ENCODE data around the gene SPATA12.
A peak's percentile ranks its signal among the peaks of the same experiment; 100 is the strongest.

SPATA12 gene

DNA sequence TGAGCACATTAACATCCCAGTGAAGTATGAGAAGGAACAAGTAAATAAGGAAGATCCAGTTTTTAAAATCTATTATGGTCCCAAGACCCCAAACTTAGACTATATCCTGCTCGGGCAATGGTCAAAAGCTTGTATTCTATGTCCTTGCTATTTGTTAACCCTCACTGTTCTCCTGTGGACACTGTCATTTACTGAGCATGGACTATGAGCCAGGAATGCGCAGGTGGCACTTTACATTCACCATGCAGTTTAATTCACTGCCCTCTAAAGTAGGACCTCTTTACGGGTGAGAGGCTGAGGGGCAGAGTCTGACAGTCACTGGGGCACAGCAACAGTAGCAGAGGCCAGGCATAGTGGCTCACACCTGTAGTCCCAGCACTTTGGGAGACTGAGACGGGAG is 28.6 kb downstream of the SPATA12 start:
- peaks cover 13% of the 10 kb centered on the region for H3K4me1 ChIP-seq (ENCODE audit: control insufficient read depth, insufficient read depth, low read length)
- no peaks in the 10 kb centered on the region for H3K27me3 ChIP-seq (ENCODE audit: control insufficient read depth, insufficient read depth, low read length)
- no peak overlapping the region for H3K27ac ChIP-seq (ENCODE audit: low read depth, low read length)
- no peaks in the 10 kb centered on the region for H3K36me3 ChIP-seq (ENCODE audit: control insufficient read depth, insufficient read depth, low read length)
- H3K4me3 ChIP-seq (ENCODE audit: low read length) = no peak overlapping the region
- H3K9ac ChIP-seq (ENCODE audit: low read length) = no peak overlapping the region

DNA sequence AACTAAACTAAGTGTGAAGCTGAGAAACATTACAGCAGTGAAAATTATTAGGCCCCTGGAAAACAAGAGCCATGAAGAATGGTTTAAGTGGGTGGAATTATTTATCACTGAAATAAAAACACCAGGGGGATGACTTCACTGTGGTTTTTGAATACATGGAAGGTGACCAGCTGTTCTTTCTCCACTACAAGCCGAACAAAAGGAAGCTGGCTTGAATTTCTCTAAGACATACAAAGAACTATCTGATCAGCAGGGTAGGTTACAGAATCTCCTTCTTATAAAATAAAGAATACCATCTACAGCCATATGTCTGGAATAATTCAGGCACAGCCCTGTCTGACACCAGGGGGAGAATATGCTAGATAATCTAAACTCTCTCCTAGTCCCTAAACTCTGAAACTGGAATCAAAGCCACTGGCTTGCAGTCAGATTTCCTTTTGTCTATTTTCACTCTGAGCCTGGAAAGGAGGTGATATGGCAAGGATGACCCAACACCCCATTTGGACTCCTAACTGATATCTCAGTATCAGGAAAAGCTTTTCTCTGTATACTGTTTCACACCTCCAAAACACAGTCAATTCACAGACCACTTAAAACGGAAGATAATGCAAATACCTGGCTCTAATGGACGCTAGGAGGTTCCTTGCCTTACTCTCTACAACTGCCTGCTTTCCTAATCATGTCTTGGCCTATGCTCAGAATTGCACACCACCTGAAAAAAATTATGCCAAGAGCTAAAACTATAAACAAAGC is 31.2 kb downstream of the SPATA12 start:
- no peak overlapping the region for H3K4me3 ChIP-seq (ENCODE audit: low read length)
- H3K27ac ChIP-seq (ENCODE audit: low read depth, low read length) = peak overlapping the region; percentile 76
- no peaks in the 10 kb centered on the region for H3K27me3 ChIP-seq (ENCODE audit: control insufficient read depth, insufficient read depth, low read length)
- no peaks in the 10 kb centered on the region for H3K36me3 ChIP-seq (ENCODE audit: control insufficient read depth, insufficient read depth, low read length)
- H3K9ac ChIP-seq (ENCODE audit: low read length) = no peak overlapping the region
- peaks cover 15% of the 10 kb centered on the region for H3K4me1 ChIP-seq (ENCODE audit: control insufficient read depth, insufficient read depth, low read length)

DNA sequence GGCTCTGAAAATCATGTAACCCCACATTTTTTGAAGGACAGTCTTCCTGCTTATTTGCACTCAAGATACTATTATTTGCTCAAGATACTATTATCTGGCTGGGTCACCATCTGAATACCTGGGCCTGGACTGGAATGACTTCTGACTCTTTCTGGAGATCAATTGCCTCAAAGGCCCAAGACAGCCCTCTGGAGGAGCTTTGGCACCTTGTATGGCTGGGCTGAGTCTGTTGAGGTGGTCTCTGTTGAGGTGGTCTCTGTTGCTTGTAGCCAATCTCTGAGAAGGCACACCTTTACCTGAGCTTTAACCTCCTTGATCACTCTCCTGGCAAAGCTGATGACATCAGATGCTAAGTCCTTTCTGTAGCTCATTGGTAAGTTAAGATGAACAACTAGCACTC is 33.0 kb downstream of the SPATA12 start:
- no peaks in the 10 kb centered on the region for H3K36me3 ChIP-seq (ENCODE audit: control insufficient read depth, insufficient read depth, low read length)
- no peaks in the 10 kb centered on the region for H3K27me3 ChIP-seq (ENCODE audit: control insufficient read depth, insufficient read depth, low read length)
- no peak overlapping the region for H3K9ac ChIP-seq (ENCODE audit: low read length)
- no peak overlapping the region for H3K4me3 ChIP-seq (ENCODE audit: low read length)
- peaks cover 15% of the 10 kb centered on the region for H3K4me1 ChIP-seq (ENCODE audit: control insufficient read depth, insufficient read depth, low read length)
- H3K27ac ChIP-seq (ENCODE audit: low read depth, low read length) = no peak overlapping the region

DNA sequence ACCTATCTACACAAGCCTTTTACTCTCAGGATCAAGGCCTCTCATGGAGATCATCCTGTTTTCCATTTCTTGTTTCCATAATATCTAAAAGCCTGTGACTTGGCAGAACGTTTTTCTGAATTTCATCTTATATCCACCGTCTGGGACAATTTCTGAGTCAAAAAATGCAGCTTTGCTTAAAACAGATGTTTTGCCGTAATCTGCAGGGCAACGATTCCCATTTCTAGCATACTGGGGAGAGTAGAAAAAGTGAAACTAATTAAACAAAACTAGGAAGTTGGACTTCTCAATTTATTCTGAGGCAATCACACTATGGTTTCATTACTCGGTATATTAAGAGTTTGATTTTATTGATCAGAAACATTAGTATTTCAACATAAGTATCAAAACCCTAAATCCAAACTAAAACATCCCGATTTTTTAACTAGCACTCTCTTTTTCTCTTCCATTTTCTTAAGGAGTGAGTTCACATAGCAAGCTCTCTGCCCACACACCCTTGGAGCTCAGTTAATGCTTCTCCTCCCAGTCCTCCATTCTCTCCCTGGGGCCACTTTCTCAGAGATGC is 33.6 kb downstream of the SPATA12 start:
- Histone ChIP-seq H3K27me3 (ENCODE audit: control insufficient read depth, insufficient read depth, low read length) (no peaks in the 10 kb centered on the region), H3K4me3 (ENCODE audit: low read length) (no peak overlapping the region), H3K4me1 (ENCODE audit: control insufficient read depth, insufficient read depth, low read length) (peaks cover 15% of the 10 kb centered on the region), H3K27ac (ENCODE audit: low read depth, low read length) (no peak overlapping the region), H3K36me3 (ENCODE audit: control insufficient read depth, insufficient read depth, low read length) (no peaks in the 10 kb centered on the region), H3K9ac (ENCODE audit: low read length) (no peak overlapping the region)

DNA sequence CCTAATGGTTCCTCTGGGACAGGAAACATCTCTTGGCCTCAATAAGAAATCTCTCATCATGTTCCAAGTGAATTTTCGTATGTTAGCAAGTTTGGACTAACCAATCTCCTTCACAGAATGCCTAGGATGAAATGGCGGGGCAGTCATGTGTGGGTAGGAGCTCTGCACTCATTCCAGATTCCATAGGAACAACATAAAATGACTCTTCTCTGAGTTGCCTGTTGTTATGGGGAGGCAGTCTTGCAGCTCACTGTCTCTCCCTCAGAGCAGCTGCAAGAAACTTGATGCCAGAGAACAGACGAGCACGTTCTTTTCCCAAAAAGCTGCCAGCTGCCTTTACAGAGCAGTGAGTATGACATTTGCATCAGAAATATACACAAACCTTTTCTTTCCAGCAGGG is 34.1 kb downstream of the SPATA12 start:
- H3K27me3 ChIP-seq (ENCODE audit: control insufficient read depth, insufficient read depth, low read length) = no peaks in the 10 kb centered on the region
- no peak overlapping the region for H3K27ac ChIP-seq (ENCODE audit: low read depth, low read length)
- H3K4me3 ChIP-seq (ENCODE audit: low read length) = no peak overlapping the region
- H3K4me1 ChIP-seq (ENCODE audit: control insufficient read depth, insufficient read depth, low read length) = peaks cover 15% of the 10 kb centered on the region
- no peaks in the 10 kb centered on the region for H3K36me3 ChIP-seq (ENCODE audit: control insufficient read depth, insufficient read depth, low read length)
- no peak overlapping the region for H3K9ac ChIP-seq (ENCODE audit: low read length)

DNA sequence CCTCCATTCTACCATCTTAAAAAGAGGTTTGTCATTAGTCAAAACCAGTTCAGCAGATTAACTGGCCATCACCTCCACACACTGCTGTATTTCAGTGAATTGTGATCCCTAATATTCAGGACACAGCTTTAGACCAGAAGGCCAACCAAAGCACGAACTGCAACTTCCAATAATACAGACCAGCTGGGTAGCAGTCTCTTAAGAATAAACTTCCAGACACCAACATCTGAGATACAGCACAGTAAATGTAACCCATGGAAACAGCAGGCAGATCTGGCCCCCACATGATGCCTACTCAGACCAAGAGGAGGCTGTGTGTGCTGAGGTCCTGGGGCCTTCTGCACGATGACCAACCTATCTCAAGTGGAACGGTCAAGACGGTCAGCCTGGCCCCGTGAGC is 34.9 kb downstream of the SPATA12 start:
- no peak overlapping the region for H3K4me3 ChIP-seq (ENCODE audit: low read length)
- peaks cover 15% of the 10 kb centered on the region for H3K4me1 ChIP-seq (ENCODE audit: control insufficient read depth, insufficient read depth, low read length)
- H3K9ac ChIP-seq (ENCODE audit: low read length) = no peak overlapping the region
- no peak overlapping the region for H3K27ac ChIP-seq (ENCODE audit: low read depth, low read length)
- no peaks in the 10 kb centered on the region for H3K36me3 ChIP-seq (ENCODE audit: control insufficient read depth, insufficient read depth, low read length)
- no peaks in the 10 kb centered on the region for H3K27me3 ChIP-seq (ENCODE audit: control insufficient read depth, insufficient read depth, low read length)

DNA sequence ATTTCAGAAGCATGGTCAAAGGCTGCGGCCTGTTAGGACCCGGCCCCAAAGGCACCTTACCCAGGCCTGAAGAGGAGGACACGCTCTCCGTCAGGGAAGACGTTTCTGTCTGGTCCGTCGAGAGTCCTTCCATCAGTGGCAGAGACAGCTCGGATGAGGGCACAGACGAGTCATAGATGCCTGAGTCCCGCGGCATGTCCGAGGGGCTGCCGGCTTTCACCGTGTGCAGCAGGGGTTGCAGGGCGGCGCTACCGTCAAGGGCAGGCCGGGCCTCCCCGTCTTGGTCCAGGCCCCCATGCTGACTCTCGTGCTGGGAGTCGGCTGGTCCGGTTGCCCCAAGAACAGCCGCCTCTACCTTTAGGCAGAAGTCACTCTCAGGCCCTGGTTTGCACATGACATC is 37.1 kb downstream of the SPATA12 start:
- Histone ChIP-seq H3K4me3 (ENCODE audit: low read length) (no peak overlapping the region), H3K36me3 (ENCODE audit: control insufficient read depth, insufficient read depth, low read length) (no peaks in the 10 kb centered on the region), H3K9ac (ENCODE audit: low read length) (no peak overlapping the region), H3K27me3 (ENCODE audit: control insufficient read depth, insufficient read depth, low read length) (no peaks in the 10 kb centered on the region), H3K27ac (ENCODE audit: low read depth, low read length) (no peak overlapping the region), H3K4me1 (ENCODE audit: control insufficient read depth, insufficient read depth, low read length) (peaks cover 2% of the 10 kb centered on the region)

DNA sequence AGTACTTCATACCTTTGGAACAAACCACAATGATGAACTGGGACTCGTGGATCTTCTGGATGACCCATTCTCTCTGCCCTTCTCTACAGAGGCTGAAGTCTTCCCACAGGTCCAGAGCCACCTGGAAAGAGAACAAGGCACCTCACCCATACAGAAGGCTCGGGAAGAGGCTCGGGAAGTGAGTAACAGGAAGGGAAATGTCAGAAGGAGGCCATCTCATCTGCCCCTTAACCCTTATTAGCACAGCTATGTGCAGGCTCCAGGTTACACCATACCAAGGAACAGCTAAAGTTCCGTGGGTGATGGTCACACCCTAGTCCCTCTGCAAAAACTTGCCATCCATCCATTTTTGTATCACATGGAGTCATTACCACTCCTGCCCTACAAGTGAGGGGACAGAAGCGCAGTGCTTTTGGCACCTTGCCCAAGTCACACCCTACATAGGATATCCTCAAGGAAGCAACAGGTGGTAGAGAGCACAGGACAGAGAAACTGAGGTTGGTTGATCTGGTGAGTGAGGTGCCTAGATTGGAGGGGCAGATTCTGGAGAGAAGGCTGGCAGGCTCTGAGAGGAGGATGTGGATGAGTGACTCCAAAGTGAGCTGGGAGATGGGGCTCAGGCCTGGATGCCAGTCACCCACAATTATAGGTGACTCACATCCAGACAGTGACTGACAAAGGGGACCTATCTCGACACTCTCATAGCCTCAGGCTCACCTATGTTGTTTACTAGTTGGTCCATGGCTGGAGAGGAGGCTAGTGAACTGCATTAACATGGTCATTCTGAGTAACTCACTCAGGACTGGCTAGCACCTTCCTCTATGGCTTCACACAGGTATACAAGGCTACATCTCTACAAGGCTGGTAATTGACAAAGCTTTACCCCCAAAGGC is 38.2 kb downstream of the SPATA12 start:
- H3K4me1 ChIP-seq (ENCODE audit: control insufficient read depth, insufficient read depth, low read length) = peaks cover 2% of the 10 kb centered on the region
- no peak overlapping the region for H3K9ac ChIP-seq (ENCODE audit: low read length)
- no peak overlapping the region for H3K4me3 ChIP-seq (ENCODE audit: low read length)
- no peaks in the 10 kb centered on the region for H3K36me3 ChIP-seq (ENCODE audit: control insufficient read depth, insufficient read depth, low read length)
- no peak overlapping the region for H3K27ac ChIP-seq (ENCODE audit: low read depth, low read length)
- no peaks in the 10 kb centered on the region for H3K27me3 ChIP-seq (ENCODE audit: control insufficient read depth, insufficient read depth, low read length)

DNA sequence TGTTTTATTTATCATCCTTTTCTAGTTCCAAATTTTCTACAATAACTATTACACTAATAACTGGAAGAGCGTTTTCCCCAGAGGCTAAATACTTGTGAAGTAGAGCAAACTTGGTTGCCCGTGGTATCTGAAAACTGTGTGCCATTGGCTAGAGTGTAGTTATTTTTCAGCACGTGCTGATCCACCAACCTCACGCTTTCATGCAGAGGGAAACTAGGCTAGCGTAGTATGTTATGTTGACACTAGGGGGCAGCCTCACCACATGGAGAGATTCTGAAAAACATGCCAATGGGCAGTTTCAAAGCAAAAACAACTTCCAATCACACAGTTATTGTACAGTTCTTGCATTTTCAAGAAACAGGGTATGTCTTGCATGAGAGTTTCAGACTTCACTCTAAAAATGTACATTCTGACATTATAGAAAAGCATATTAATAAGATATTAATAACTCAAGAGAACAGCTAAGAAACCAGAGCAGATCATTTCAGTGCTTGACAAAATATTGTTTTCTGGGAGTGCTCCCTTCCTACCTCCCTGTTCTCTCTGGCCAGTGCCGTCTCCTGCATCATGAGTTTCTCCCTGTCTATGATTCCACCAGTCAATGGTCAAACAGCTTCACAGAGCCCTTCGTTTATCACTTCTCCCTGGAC is 39.7 kb downstream of the SPATA12 start:
- H3K27ac ChIP-seq (ENCODE audit: low read depth, low read length) = no peak overlapping the region
- H3K27me3 ChIP-seq (ENCODE audit: control insufficient read depth, insufficient read depth, low read length) = no peaks in the 10 kb centered on the region
- H3K4me3 ChIP-seq (ENCODE audit: low read length) = no peak overlapping the region
- no peak overlapping the region for H3K9ac ChIP-seq (ENCODE audit: low read length)
- H3K4me1 ChIP-seq (ENCODE audit: control insufficient read depth, insufficient read depth, low read length) = no peaks in the 10 kb centered on the region
- H3K36me3 ChIP-seq (ENCODE audit: control insufficient read depth, insufficient read depth, low read length) = peaks cover 3% of the 10 kb centered on the region

DNA sequence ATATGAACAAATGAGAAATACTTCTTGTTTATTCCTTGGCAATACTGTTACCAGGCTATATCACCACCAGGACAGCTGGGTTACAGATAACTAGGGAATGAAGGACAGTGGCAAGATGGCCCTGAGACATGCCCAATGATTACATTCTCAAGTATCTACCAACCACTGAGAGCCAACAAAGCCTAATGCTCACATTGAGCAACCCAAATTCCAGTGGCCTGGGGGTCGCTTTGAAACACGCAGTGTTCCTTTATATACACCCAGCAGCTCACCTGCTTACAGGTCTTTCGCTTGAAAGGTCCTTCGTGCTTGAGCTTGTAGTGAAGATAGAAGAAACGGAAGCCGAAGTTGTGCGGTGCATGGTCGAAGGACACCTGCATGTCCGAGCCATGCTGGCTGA is 45.1 kb downstream of the SPATA12 start:
- Histone ChIP-seq H3K27me3 (ENCODE audit: control insufficient read depth, insufficient read depth, low read length) (no peaks in the 10 kb centered on the region), H3K36me3 (ENCODE audit: control insufficient read depth, insufficient read depth, low read length) (peaks cover 3% of the 10 kb centered on the region), H3K4me1 (ENCODE audit: control insufficient read depth, insufficient read depth, low read length) (no peaks in the 10 kb centered on the region), H3K9ac (ENCODE audit: low read length) (no peak overlapping the region), H3K27ac (ENCODE audit: low read depth, low read length) (no peak overlapping the region), H3K4me3 (ENCODE audit: low read length) (no peak overlapping the region)

DNA sequence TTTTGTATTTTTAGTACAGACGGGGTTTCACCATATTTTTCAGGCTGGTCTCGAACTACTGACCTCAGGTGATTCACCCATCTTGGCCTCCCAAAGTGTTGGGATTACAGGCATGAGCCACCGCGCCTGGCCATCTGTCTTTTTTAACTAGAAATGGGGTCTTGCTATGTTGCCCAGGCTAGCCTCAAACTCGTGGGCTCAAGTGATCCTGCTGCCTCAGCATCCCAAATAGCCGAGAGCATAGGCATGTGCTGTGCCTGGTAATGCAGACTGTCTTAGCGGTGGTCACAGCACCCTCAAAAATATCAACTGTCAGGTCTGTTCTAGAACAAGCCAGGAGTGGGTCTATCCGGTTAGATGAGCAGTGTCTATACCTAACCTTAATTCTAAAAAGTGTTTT is 48.2 kb downstream of the SPATA12 start:
- no peak overlapping the region for H3K4me3 ChIP-seq (ENCODE audit: low read length)
- H3K27me3 ChIP-seq (ENCODE audit: control insufficient read depth, insufficient read depth, low read length) = no peaks in the 10 kb centered on the region
- H3K36me3 ChIP-seq (ENCODE audit: control insufficient read depth, insufficient read depth, low read length) = peaks cover 3% of the 10 kb centered on the region
- H3K27ac ChIP-seq (ENCODE audit: low read depth, low read length) = no peak overlapping the region
- H3K4me1 ChIP-seq (ENCODE audit: control insufficient read depth, insufficient read depth, low read length) = no peaks in the 10 kb centered on the region
- no peak overlapping the region for H3K9ac ChIP-seq (ENCODE audit: low read length)

DNA sequence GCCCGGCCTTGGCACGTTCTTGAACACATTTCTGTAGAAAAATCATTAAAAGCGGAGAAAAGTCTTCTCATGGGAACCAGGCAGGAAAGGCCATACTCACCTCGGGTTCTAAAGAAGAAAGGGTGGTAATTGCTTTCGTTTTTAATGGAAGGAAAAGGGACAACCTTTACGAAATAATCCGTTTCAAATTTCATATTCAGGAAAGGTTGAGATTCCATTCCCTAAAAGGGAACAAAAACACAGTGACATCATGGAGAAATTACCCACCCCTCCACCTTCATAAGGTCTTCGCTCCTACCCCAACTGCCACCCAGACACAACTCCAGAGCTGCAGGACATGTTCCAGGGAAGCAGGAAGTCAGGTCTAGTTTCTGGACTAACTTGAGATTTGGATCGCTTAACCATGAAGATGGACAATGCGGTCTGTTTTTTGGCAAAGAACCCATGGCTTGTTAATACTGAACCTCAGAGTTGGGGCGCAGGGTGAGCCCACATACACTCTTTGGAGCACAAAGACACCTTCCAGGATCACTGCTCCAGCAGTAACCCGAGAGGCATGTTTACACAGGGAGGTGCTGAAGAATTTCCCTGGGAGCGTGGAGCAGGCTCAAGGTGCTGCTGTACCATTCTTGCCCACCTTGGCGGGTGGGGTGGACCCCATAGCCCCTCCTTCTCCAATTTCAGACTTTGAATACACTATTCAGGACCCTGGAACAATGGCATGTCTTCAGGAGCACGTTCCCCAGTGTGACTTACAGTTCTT is 49.2 kb downstream of the SPATA12 start:
- H3K36me3 ChIP-seq (ENCODE audit: control insufficient read depth, insufficient read depth, low read length) = peaks cover 3% of the 10 kb centered on the region
- H3K4me3 ChIP-seq (ENCODE audit: low read length) = no peak overlapping the region
- no peaks in the 10 kb centered on the region for H3K4me1 ChIP-seq (ENCODE audit: control insufficient read depth, insufficient read depth, low read length)
- H3K27ac ChIP-seq (ENCODE audit: low read depth, low read length) = no peak overlapping the region
- H3K27me3 ChIP-seq (ENCODE audit: control insufficient read depth, insufficient read depth, low read length) = no peaks in the 10 kb centered on the region
- no peak overlapping the region for H3K9ac ChIP-seq (ENCODE audit: low read length)

Measured in rectal smooth muscle tissue (tissue), 1 donor.